Neural cell (in vitro differentiated cells): Measurements from ENCODE around the gene LRRK1.

Experiments used
- CTCF ChIP-seq: fragments of 450-650 bp; IDR thresholded peaks from 2 replicates; pipeline ENCODE4 v1.5.1; 2014; ENCODE audit warnings: antibody characterized with exemption, mild to moderate bottlenecking, moderate library complexity; ENCODE audit not compliant: poor library complexity, severe bottlenecking
- EP300 ChIP-seq: fragments of 450-650 bp; conservative IDR thresholded peaks from 2 replicates; pipeline ENCODE4 v1.6.1; 2014; ENCODE audit warnings: antibody characterized with exemption, mild to moderate bottlenecking, moderate library complexity; ENCODE audit not compliant: poor library complexity, severe bottlenecking
- EZH2 ChIP-seq: fragments of 200-600, 300-800 bp; shearing (Covaris generic), sonication (generic); IDR thresholded peaks from 2 replicates; pipeline ENCODE4 v1.6.1; 2014; ENCODE audit warnings: antibody characterized with exemption, low read length, borderline replicate concordance, mild to moderate bottlenecking; ENCODE audit not compliant: insufficient read depth, poor library complexity, severe bottlenecking
- MXI1 ChIP-seq: fragments of 450-650 bp; conservative IDR thresholded peaks from 2 replicates; pipeline ENCODE4 v1.6.1; 2014; ENCODE audit warnings: antibody characterized with exemption, mild to moderate bottlenecking; ENCODE audit not compliant: poor library complexity, severe bottlenecking
- POLR2AphosphoS5 ChIP-seq: IDR thresholded peaks from 2 replicates; pipeline ENCODE4 v1.6.1; 2012
- RAD21 ChIP-seq: fragments of 450-650 bp; conservative IDR thresholded peaks from 2 replicates; pipeline ENCODE4 v1.6.1; 2014; ENCODE audit warnings: antibody characterized with exemption, mild to moderate bottlenecking, moderate library complexity
- REST ChIP-seq: IDR thresholded peaks from 2 replicates; pipeline ENCODE4 v1.6.1; 2012; ENCODE audit warnings: borderline replicate concordance
- SMC3 ChIP-seq: fragments of 450-650 bp; conservative IDR thresholded peaks from 2 replicates; pipeline ENCODE4 v1.6.1; 2014; ENCODE audit warnings: antibody characterized with exemption, mild to moderate bottlenecking, moderate library complexity; ENCODE audit not compliant: poor library complexity

GRCh38 chr15:101064795-101065569 lies 145.8 kb downstream of the LRRK1 start:
- TF ChIP-seq CTCF (no peak), EP300 (no peak), POLR2AphosphoS5 (no peak), SMC3 (no peak), REST (no peak), RAD21 (no peak), EZH2 (no peak), MXI1 (no peak)
